Suprapubic skin (tissue), 4 donors: ENCODE results near the gene APOBEC3H. TPM values are rescaled to one million over a fixed set of nuclear protein-coding genes. Genes with fewer than 3 reads are reported as not detected.

ENCODE experiments used
- DNase-seq, 2 donors: peaks; one replicate each; pipeline ENCODE4 v3.0.0-alpha.2; 2019; ENCODE audit warnings: low spot score in 2 of 2
- H3K27ac ChIP-seq: fragments of 200-600 bp; sonication (generic); one replicate; pipeline ENCODE4 v1.5.1; 2019
- H3K27me3 ChIP-seq: fragments of 200-600 bp; sonication (generic); one replicate; pipeline ENCODE4 v1.5.1; 2019
- H3K36me3 ChIP-seq: fragments of 200-600 bp; sonication (generic); one replicate; pipeline ENCODE4 v1.5.1; 2019
- H3K4me1 ChIP-seq: fragments of 200-600 bp; sonication (generic); one replicate; pipeline ENCODE4 v1.5.1; 2019
- H3K4me3 ChIP-seq: fragments of 200-600 bp; sonication (generic); one replicate; pipeline ENCODE4 v1.5.1; 2019; ENCODE audit warnings: mild to moderate bottlenecking
- H3K9me3 ChIP-seq: fragments of 200-600 bp; sonication (generic); one replicate; pipeline ENCODE4 v1.5.1; 2019
- EP300 ChIP-seq: sonication (generic); formaldehyde crosslinking; IDR thresholded peaks from one replicate; pipeline ENCODE4 v1.6.1; 2017; ENCODE audit warnings: antibody characterized with exemption
- POLR2A ChIP-seq, 2 donors: fragments of 450-650 bp; IDR thresholded peaks; one replicate each; pipeline ENCODE4 v1.6.1; 2017; ENCODE audit warnings: antibody characterized with exemption in 2 of 2, mild to moderate bottlenecking in 2 of 2, moderate library complexity in 2 of 2
- POLR2AphosphoS5 ChIP-seq, 3 donors: sonication (generic); formaldehyde crosslinking; IDR thresholded peaks; one replicate each; pipeline ENCODE4 v1.6.1; 2017; ENCODE audit warnings: antibody characterized with exemption in 3 of 3
- WGBS: methylation state at CpG from one replicate; pipeline ENCODE4 v1.1.5; 2018; 5-methylcytosine and 5-hydroxymethylcytosine counted together
- total RNA-seq, 4 donors: library from RNA; depleted of rRNA; stranded (reverse); fragments of >200 nt; gene quantifications; one replicate each; pipeline ENCODE4 v1.1.0, GENCODE V29; 2016
- TF ChIP-seq, protein P1 (sequence below), 2 donors: fragments of 200-600 bp in 1 of 2; fragments of 450-650 bp in 1 of 2; sonication (generic) in 1 of 2; IDR thresholded peaks; one replicate each; pipeline ENCODE4 v1.5.1; 2016 to 2019; ENCODE audit warnings: antibody characterized with exemption in 2 of 2, mild to moderate bottlenecking in 1 of 2, moderate library complexity in 1 of 2

APOBEC3H gene
- total RNA-seq, 4 donors from 2014 or later: 0.52 TPM; not detected in 3

DNA sequence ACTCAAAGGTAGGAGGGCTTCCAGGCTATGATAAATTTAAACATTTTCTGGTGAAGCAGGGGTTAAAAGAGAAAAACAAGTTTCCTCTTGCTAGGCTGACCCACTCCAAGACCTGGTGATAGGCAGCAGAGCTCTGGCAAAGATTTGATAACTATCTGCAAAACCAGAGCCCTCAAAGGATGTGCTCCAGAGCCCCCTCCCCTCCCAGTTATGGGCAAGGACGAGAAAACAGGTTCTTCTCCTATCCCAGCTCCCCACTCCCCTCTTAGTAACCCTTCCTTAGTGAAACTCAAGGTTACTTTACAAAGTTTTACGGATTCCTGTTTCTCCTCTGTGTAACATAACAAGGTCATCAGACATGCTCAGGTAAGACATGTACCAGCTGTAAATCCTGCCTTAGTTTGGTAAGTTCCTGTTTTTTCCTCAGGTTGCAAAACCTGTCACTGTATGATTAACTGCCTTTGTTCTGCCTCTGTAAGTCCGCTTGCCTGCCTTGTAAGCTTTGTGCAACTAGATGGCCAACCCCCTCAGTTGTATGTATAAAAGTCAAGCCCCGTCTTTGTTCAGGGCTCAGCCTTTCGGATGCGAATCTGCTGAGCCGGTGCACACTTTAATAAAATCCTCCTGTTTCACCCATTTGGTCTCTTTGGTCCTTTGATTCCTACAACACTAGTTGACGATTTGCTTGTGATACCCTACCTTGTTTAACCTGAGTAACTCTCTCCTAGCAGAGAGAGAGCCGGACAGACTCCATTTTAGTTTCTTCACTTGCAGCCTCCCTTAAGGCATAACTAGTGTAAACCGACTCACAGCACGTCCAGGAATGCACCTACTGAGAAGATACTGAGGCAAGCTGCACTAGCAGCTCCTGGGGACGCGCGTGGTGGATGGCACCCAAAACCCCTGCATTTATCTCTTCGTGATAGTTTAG, 13.9 kb downstream of the APOBEC3H start:
- no peak for TF ChIP-seq EP300
- no peak for TF ChIP-seq POLR2AphosphoS5 (IDR thresholded peaks at IDR 0.05)
- no peak for TF ChIP-seq POLR2A (IDR thresholded peaks at IDR 0.05)
- TF ChIP-seq, protein P1, sequence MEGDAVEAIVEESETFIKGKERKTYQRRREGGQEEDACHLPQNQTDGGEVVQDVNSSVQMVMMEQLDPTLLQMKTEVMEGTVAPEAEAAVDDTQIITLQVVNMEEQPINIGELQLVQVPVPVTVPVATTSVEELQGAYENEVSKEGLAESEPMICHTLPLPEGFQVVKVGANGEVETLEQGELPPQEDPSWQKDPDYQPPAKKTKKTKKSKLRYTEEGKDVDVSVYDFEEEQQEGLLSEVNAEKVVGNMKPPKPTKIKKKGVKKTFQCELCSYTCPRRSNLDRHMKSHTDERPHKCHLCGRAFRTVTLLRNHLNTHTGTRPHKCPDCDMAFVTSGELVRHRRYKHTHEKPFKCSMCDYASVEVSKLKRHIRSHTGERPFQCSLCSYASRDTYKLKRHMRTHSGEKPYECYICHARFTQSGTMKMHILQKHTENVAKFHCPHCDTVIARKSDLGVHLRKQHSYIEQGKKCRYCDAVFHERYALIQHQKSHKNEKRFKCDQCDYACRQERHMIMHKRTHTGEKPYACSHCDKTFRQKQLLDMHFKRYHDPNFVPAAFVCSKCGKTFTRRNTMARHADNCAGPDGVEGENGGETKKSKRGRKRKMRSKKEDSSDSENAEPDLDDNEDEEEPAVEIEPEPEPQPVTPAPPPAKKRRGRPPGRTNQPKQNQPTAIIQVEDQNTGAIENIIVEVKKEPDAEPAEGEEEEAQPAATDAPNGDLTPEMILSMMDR (IDR thresholded peaks at IDR 0.05): no peak
- WGBS: 69% methylated on average over 15 of the region's 15 CpGs

DNA sequence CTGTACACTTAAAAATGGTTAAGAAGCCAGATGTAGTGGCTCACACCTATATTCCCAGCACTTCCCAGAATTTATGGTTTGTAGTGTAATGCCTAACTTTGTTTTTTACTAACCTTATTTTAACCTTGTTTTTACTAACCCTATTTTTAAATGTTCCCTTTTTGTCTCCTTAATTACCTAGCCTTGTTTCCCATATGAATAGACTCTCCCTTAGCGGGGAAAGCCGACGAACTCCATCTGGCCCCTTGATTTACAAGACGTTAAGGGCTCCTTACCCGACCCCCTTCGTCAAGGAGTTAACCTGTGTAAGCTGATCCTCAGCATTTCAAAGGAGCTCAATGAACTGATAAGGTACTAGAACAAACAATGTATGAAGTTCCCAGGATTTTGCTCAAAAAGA, 17.1 kb downstream of the APOBEC3H start:
- DNase-seq: no peak
- Histone ChIP-seq H3K4me3 (no peak overlapping the region), H3K9me3 (no peaks in the 10 kb centered on the region), H3K36me3 (no peaks in the 10 kb centered on the region), H3K27me3 (peaks cover 3% of the 10 kb centered on the region), H3K4me1 (no peaks in the 10 kb centered on the region), H3K27ac (no peak overlapping the region)
- TF ChIP-seq POLR2A (IDR thresholded peaks at IDR 0.05) (no peak), POLR2AphosphoS5 (IDR thresholded peaks at IDR 0.05) (no peak)
- 66% methylated on average over 6 of the region's 6 CpGs for WGBS

More for the DNA sequence above, 13.9 kb downstream of the APOBEC3H start:
- Histone ChIP-seq H3K36me3 (no peaks in the 10 kb centered on the region), H3K4me1 (no peaks in the 10 kb centered on the region), H3K27me3 (peaks cover 3% of the 10 kb centered on the region), H3K9me3 (no peaks in the 10 kb centered on the region), H3K27ac (no peak overlapping the region), H3K4me3 (no peak overlapping the region)
- no peak for DNase-seq

DNA sequence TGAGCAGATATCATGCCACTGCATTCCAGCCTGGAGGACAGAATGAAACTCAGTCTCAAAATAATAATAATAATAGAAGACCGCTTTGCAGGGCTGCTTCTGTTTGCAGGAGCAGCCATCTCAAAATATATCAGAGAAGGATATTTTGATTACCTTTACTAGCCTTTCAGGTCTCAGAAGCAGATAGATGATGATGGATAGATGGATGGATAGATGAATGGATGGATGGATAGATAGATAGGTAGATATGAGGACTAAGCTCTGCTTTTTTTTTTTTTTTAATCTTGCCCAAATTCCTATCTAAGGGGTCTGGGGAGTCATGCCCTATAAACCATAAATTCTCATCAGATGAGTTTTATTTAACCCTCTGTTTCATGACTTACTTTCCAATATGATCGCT, 18.5 kb downstream of the APOBEC3H start:
- no peak for TF ChIP-seq EP300
- no peak for TF ChIP-seq POLR2A (IDR thresholded peaks at IDR 0.05)
- TF ChIP-seq, protein P1 (IDR thresholded peaks at IDR 0.05): no peak
- no peak for TF ChIP-seq POLR2AphosphoS5 (IDR thresholded peaks at IDR 0.05)

DNA sequence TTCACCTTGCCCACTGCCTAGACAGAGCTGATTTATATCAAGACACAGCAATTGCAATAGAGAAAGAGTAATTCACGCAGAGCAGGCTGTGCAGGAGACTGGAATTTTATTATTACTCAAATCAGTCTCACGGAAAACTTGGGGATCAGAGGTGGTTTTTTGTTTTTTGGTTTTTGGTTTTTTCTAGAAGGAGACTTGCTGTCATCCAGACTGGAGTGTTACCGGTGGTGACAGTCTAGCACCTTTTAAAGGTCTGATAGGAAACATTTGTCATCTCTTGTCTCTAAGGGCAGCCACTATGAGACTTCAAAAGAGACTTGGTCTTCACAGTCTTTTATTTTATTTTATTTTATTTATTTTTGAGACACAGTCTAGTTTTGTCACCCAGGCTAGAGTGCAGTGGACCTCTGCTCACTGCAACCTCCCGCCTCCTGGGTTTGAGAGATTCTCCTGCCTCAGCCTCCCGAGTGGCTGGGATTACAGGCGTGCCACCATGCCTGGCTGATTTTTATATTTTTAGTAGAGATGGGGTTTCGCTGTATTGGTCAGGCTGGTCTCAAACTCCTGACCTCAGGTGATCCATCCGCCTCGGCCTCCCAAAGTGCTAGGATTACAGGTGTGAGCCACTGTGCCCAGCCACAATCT, 19.1 kb downstream of the APOBEC3H start:
- H3K4me1 ChIP-seq: no peaks in the 10 kb centered on the region
- no peak overlapping the region for H3K4me3 ChIP-seq
- no peak overlapping the region for H3K27ac ChIP-seq
- TF ChIP-seq, protein P1 (IDR thresholded peaks at IDR 0.05): no peak
- TF ChIP-seq POLR2AphosphoS5 (IDR thresholded peaks at IDR 0.05): no peak
- TF ChIP-seq EP300: no peak
- TF ChIP-seq POLR2A (IDR thresholded peaks at IDR 0.05): no peak
- DNase-seq: no peak
- H3K9me3 ChIP-seq: no peaks in the 10 kb centered on the region
- H3K36me3 ChIP-seq: no peaks in the 10 kb centered on the region
- WGBS: 86% methylated on average over 9 of the region's 9 CpGs
- H3K27me3 ChIP-seq: peaks cover 3% of the 10 kb centered on the region

More for the DNA sequence above, 18.5 kb downstream of the APOBEC3H start:
- WGBS: 80% methylated on average over 2 of the region's 2 CpGs
- Histone ChIP-seq H3K9me3 (no peaks in the 10 kb centered on the region), H3K4me3 (no peak overlapping the region), H3K27me3 (peaks cover 3% of the 10 kb centered on the region), H3K27ac (no peak overlapping the region), H3K4me1 (no peaks in the 10 kb centered on the region), H3K36me3 (no peaks in the 10 kb centered on the region)
- DNase-seq: no peak

DNA sequence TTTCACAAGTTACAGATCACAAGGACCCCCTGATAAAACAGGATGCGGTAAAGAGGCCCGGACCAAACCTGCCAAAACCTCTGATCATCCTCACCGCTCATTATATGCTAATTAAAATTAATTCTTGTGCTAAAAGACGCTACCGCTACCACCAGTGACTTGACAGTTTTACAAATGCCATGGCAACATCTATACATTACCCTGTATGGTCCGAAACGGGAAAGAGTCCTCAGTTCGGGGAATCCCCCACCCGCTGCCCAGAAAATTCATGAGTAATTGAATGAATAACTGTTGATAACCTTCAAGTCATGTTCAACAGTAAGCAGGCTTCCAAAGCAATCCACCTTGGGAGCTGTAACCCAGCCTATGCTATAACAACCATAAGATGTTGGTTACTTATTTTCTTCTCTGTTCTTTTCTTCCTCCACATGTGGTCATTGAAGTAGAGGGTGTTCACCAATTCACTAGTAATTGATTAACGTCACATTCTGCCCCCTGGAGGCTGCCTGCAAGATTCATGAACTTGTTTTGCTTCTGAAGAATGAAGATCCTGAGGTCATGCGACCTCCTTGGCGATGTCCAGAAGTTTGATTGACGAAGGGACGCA, 20.6 kb downstream of the APOBEC3H start:
- 55% methylated on average over 14 of the region's 14 CpGs for WGBS
- H3K9me3 ChIP-seq: no peaks in the 10 kb centered on the region
- H3K27ac ChIP-seq: no peak overlapping the region
- H3K27me3 ChIP-seq: peaks cover 3% of the 10 kb centered on the region
- H3K36me3 ChIP-seq: no peaks in the 10 kb centered on the region
- no peaks in the 10 kb centered on the region for H3K4me1 ChIP-seq
- H3K4me3 ChIP-seq: no peak overlapping the region
- no peak for DNase-seq
- TF ChIP-seq, protein P1 (IDR thresholded peaks at IDR 0.05): peak; percentile 20 to 27
- no peak for TF ChIP-seq POLR2AphosphoS5 (IDR thresholded peaks at IDR 0.05)
